ENCODE results near the gene C6orf136. TPM values are rescaled to one million over a fixed set of nuclear protein-coding genes. Genes with fewer than 3 reads are reported as not detected.

C6orf136 gene
- total RNA-seq, 2 donors from 2014 or later = 30.1 to 39.3 TPM

Other genes starting within 250 kb of the C6orf136 start
- gene HLA-E, start 157.6 kb upstream of the C6orf136 start, total RNA-seq = 100 to 1,000 TPM; 210 to 242 TPM
- gene GNL1, start 90.6 kb upstream of the C6orf136 start, total RNA-seq = 10 to 100 TPM; 25.7 to 32.1 TPM
- gene PRR3, start 89.8 kb upstream of the C6orf136 start, total RNA-seq = 1 to 10 TPM; 4.6 to 5.4 TPM
- gene ABCF1, start 75.7 kb upstream of the C6orf136 start, total RNA-seq = 10 to 100 TPM; 30.7 to 45.9 TPM
- 10 to 100 TPM; 37.3 to 42.1 TPM for gene PPP1R10, start 29.9 kb upstream of the C6orf136 start, total RNA-seq
- 10 to 100 TPM; 71.1 to 74.7 TPM for gene MRPS18B, start 29.3 kb upstream of the C6orf136 start, total RNA-seq
- 1 to 10 TPM; 2.7 to 3.8 TPM for gene ATAT1, start 20.3 kb upstream of the C6orf136 start, total RNA-seq
- 10 to 100 TPM; 17.6 to 18.6 TPM for gene DHX16, start 25.9 kb downstream of the C6orf136 start, total RNA-seq
- 10 to 100 TPM; 28.0 to 36.8 TPM for gene PPP1R18, start 39.5 kb downstream of the C6orf136 start, total RNA-seq
- 1 to 10 TPM; 5.3 to 6.3 TPM for gene NRM, start 43.9 kb downstream of the C6orf136 start, total RNA-seq
- gene MDC1, start 70.1 kb downstream of the C6orf136 start, total RNA-seq = 10 to 100 TPM; 19.1 to 25.6 TPM
- 100 to 1,000 TPM; 276 to 303 TPM for gene TUBB, start 73.2 kb downstream of the C6orf136 start, total RNA-seq
- gene FLOT1, start 95.6 kb downstream of the C6orf136 start, total RNA-seq = 100 to 1,000 TPM; 170 to 179 TPM
- 10 to 100 TPM; 23.0 to 81.5 TPM for gene IER3, start 97.4 kb downstream of the C6orf136 start, total RNA-seq
- 10 to 100 TPM; 58.4 to 60.2 TPM for gene DDR1, start 237.4 kb downstream of the C6orf136 start, total RNA-seq